Kasumi-1 (cell line): ENCODE data around the gene RNASE13.

ENCODE experiments used
- DNase-seq, 2 experiments: peaks; one replicate each; lab custom pipeline; 2025; lab: John Stamatoyannopoulos, UW

The RNASE13 gene

DNA sequence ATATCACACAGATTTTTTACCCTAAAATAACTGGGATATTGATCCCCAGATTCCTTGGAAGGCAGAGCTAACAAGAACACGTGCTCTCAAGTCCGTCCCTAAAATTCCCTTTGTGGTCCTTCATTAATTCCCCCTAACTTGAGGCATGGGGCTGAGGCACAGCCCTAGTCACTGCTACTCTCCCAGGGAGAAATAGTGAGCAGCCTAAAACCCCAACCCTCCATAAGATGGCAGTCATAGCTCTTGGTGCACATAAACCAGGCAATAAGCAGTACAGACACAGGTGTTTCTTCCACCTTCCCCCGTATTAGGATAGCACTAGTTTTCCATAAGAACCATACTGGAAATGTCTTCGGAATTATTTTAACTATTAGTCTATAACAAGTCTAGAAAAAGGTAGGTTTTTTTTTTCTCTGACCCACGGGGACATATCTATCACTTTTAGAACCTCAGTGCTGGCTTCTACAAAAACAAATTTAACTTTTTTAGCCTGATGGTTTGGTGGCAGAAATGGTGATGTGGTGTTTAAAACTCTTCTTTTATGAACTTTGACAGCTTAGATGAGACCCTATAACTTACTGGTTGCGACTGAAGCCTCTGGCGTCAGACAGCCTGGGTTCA lies 32.4 kb upstream of the RNASE13 start:
- peak; percentile 37 to 49 for DNase-seq

- no peak for DNase-seq
Measured at GRCh38 chr14:21063479-21063878, 28.9 kb upstream of the RNASE13 start.

- DNase-seq, result no peak
Measured at GRCh38 chr14:21061347-21061668, 26.7 kb upstream of the RNASE13 start.

GRCh38 chr14:21060614-21061346 lies 26.2 kb upstream of the RNASE13 start:
- DNase-seq, result no peak

DNA sequence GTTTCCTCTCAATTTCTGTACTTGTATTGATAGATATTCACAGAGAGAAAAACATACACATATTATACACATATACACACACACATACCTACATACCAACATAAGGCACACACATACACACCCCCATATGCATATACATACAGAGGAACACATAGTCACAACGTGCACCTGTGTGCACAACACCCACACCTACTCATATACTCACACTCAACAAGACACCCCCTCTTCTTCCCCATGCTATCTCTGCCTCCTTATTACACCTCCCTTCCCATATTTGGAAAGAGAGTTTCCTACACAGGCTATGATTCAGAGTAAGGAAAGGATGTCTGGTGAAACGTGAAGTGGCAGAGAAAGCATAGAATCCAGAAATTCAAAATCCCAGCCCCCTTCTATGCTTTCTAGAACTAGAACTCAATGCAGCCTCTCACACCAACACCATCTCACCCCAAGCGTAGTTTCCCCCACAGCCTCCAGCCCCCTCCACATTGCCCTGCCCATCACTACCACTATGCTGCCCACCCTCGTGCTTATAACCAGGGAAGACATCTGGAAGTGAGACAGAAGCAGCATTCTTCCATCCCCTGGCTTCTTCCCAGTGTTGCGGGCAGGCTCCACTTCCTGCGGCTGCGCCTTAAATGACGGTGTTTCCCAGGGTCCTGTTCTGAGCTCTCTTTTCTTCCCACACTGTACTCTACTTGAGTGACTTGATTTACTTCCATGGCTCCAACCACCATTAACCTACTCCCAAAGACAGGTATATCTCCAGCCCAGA lies 25.4 kb upstream of the RNASE13 start:
- no peak for DNase-seq

- DNase-seq, result no peak
Measured at GRCh38 chr14:21058903-21059302, 24.3 kb upstream of the RNASE13 start.

GRCh38 chr14:21057803-21058675 lies 23.4 kb upstream of the RNASE13 start, which contains the start of gene RNASE8:
RNASE8 (plus strand) TSS chr14:21057822; CDS start chr14:21057893, 71 bp downstream.
- no peak for DNase-seq

- peak in 1 of 2 experiments; percentile 30 for DNase-seq
Measured at GRCh38 chr14:21056520-21057163, 22.0 kb upstream of the RNASE13 start.

- no peak for DNase-seq
Measured at GRCh38 chr14:21055432-21056117, 21.0 kb upstream of the RNASE13 start.

GRCh38 chr14:21054768-21055145 lies 20.1 kb upstream of the RNASE13 start:
- no peak for DNase-seq

- DNase-seq, result no peak
Measured at GRCh38 chr14:21054123-21054767, 19.6 kb upstream of the RNASE13 start.

- no peak for DNase-seq
Measured at GRCh38 chr14:21053184-21054122, 18.8 kb upstream of the RNASE13 start.

DNA sequence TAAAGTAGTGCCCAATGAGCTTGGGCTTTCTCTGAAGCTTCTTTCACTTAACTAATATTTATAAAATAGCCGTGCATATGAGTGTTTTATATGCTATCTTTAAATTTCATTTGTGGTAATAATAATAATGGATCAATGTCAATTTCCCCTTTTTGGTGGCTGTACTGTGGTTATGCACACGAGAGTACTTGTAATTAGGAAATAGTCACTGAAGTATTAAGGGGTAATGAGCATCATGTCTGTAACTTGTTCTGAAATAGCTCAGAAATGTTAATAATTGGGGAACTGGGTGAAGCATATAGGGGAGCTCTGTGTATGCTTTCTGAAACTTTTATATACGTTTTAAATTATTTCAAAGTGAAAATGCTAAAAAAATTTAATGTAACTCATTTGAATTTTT lies 16.0 kb upstream of the RNASE13 start:
- DNase-seq, result no peak

GRCh38 chr14:21049271-21049673 lies 14.7 kb upstream of the RNASE13 start:
- DNase-seq, result no peak

DNA sequence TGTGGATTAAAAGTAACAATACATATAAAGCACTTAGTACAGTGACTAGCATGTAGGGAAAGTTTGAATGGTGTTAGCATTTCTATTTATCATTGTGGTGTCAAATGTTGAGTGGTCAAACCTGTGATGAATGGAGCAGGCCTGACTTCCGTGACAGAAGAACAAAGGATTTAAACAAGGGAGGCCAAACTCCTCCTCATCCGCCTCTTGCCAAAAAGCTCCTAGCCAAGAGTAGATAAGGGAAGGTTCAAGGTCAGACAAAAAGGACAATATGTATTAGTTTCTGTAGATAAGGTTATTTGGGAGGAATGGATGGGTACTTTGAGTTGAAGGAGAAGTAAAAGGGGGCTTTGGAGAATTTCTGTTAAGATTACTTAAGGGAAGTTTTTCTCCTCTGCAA lies 14.0 kb upstream of the RNASE13 start:
- no peak for DNase-seq

DNA sequence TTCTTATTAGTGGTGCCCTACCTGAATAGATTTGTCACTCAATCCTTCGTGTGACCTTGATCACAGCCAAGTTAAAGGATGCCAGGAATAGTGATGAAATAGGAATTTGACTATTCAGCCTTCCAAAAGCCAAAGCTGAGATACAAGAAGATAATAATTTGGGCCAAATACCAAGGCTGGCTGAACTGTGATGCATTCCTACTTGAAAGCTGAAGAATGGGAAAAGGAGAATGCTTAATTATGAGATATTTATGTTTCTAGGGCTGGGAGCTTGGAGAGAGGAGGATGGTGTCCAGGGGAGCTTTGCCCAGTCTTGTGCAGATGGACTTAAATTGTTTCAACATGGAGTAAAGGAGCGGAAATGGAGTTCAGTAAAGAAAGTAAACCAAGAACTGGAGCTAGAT lies 12.8 kb upstream of the RNASE13 start:
- DNase-seq, result no peak

DNA sequence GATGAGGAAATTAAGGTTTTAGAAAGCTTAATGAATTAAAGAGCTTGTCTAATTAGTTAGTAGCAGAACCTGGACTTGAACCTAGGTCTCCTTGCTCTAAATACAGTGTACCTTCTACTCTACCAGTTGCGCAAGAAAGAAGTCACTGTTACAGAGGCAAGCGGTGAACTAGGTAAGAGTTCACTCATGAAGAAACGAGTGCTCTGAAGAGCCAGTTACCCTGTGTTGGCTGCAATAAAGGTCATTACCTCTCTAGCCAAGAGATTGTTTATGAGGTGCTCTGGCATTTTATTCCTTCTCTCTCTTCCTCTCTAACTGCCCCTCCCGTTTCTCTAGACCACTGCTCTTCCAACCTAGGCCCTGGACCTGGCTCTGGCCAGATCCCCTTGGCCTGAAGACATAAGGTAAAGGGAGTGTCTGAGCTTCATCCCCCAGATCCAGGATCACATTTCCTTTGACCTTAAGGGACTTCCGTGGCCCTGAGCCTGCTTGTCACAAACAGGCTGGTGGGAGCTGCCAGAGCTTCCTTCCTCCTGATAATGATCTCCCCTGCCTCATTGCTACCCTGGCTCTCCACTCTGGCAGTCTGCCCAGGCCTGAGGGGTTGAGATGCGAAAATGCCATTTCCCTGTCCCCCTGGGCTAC lies 9.5 kb upstream of the RNASE13 start:
- DNase-seq, result peak; percentile 82 to 86

DNA sequence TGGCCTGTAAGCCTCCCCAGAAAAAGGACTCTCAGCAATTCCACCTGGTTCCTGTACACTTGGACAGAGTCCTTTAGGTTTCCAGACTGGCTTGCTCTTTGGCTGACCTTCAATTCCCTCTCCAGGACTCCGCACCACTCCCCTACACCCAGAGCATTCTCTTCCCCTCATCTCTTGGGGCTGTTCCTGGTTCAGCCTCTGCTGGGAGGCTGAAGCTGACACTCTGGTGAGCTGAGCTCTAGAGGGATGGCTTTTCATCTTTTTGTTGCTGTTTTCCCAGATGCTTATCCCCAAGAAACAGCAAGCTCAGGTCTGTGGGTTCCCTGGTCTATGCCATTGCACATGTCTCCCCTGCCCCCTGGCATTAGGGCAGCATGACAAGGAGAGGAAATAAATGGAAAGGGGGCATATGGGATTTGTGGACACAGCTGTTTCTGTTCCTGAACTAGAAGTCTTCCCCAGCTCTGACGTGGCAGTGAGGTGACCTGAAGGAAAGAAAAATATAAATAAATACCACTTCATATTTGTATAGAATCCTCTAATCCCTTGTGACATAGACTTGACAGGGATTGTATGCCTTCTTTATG lies 8.9 kb upstream of the RNASE13 start:
- no peak for DNase-seq
